ENCODE results near the gene KCND2.

The KCND2 gene

GRCh38 chr7:120797026-120797645 lies 524.2 kb downstream of the KCND2 start:
- no peak for TF ChIP-seq CTCF (conservative IDR thresholded peaks at IDR 0.05)
- no peak for TF ChIP-seq ZFX (IDR thresholded peaks at IDR 0.05)
- H3K27ac ChIP-seq: no peak overlapping the region

GRCh38 chr7:120799147-120799546 lies 526.2 kb downstream of the KCND2 start:
- no peak overlapping the region for H3K27ac ChIP-seq
- TF ChIP-seq CTCF (conservative IDR thresholded peaks at IDR 0.05) (no peak), ZFX (IDR thresholded peaks at IDR 0.05) (no peak)

Data from C4-2B (cell line).